ENCODE results near the gene ZNRF1.

DNA sequence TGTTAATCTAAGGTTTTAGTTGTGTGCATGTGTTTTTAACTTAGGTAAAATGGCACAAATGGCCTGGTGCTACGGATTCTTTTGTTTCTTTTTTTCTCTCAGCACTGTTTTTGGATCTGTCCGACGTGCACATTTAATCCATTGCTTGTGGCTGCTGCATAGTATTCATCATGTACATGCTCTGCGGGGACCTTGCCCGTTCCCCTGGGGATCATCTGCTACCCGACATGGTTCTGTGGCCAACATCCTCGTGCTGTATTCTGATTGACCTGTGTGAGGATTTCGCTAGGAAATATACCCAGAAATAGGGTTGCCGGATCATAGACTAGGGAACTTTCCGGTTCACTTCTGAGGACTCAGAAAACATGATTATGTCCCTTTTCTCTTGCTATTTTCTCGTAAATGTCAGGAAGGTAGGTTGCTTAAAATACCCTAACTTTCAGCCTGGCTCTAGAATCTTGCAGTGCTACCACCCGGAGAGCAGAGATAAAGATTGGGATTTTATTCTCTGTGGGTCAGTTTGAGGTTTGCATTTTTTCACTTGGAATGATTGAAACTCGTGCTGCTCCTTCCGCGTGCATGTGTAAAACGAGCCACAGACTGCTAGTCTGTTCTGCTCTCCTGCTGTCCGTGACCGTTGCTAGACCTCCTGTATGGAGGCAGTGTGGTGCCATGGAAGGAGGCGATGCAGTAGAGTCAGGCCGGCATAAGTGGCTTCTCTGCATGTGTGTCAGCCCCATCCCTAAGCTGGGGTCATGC, 74.9 kb downstream of the ZNRF1 start:
- TF ChIP-seq, protein P1, sequence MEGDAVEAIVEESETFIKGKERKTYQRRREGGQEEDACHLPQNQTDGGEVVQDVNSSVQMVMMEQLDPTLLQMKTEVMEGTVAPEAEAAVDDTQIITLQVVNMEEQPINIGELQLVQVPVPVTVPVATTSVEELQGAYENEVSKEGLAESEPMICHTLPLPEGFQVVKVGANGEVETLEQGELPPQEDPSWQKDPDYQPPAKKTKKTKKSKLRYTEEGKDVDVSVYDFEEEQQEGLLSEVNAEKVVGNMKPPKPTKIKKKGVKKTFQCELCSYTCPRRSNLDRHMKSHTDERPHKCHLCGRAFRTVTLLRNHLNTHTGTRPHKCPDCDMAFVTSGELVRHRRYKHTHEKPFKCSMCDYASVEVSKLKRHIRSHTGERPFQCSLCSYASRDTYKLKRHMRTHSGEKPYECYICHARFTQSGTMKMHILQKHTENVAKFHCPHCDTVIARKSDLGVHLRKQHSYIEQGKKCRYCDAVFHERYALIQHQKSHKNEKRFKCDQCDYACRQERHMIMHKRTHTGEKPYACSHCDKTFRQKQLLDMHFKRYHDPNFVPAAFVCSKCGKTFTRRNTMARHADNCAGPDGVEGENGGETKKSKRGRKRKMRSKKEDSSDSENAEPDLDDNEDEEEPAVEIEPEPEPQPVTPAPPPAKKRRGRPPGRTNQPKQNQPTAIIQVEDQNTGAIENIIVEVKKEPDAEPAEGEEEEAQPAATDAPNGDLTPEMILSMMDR (IDR thresholded peaks at IDR 0.05) = no peak
- TF ChIP-seq POLR2A (IDR thresholded peaks at IDR 0.05) = no peak
